ENCODE data around the gene VAMP3. TPM values are rescaled to one million over a fixed set of nuclear protein-coding genes. Genes with fewer than 3 reads are reported as not detected.

The VAMP3 gene
- polyA plus RNA-seq, 1 donor (not counting 4 experiments of a cell fraction or from before 2014, with no cell fraction given) = 219 TPM

DNA sequence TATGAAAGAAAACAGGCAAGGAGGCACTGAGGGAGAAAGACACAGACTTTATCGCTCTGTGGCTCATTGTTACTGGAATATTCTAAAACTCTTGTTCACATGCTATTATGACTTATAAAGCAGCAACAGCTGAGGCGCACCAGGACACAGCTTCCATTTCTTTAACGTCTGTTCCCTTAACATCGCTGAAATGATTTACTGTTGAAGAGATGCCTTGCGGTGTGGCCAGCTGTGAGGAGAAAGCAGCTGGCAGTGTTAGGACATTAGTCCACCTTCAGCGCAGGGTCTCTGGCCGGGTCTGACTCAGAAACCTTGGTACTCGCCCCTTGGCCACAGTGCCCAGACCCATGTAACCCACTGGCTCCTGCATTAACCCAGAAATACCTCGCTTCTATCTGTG is 9.9 kb downstream of the VAMP3 start:
- dilution Hi-C loops (cut with MboI; ENCODE audit: extremely low pct_ligation_motif_present, low sequenced_read_pairs) = no loop called here
- DNase-seq (ENCODE audit: low read depth, low spot score) = no peak

DNA sequence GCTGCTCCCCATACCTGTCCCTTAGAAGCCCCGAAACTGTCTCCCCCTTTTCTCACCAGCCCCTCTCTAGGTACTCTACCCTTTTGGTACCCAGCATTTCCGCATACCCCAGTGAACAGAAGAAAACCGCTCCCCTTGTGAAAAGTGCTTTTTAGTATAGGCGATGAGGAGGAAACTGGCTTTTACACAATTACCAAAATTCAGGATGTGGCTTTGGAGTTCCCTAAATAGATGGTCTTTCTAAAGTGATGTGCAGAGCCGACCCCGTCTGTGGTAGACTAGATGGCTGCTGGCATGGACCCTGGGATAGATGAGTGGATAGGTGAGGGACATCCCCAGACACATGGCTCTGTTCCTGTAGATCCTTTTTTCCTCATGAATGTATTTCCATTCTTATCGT is 10.4 kb downstream of the VAMP3 start:
- TF ChIP-seq EZH2 (IDR thresholded peaks at IDR 0.05; ENCODE audit: low read length) = no peak
- TF ChIP-seq, protein P1, sequence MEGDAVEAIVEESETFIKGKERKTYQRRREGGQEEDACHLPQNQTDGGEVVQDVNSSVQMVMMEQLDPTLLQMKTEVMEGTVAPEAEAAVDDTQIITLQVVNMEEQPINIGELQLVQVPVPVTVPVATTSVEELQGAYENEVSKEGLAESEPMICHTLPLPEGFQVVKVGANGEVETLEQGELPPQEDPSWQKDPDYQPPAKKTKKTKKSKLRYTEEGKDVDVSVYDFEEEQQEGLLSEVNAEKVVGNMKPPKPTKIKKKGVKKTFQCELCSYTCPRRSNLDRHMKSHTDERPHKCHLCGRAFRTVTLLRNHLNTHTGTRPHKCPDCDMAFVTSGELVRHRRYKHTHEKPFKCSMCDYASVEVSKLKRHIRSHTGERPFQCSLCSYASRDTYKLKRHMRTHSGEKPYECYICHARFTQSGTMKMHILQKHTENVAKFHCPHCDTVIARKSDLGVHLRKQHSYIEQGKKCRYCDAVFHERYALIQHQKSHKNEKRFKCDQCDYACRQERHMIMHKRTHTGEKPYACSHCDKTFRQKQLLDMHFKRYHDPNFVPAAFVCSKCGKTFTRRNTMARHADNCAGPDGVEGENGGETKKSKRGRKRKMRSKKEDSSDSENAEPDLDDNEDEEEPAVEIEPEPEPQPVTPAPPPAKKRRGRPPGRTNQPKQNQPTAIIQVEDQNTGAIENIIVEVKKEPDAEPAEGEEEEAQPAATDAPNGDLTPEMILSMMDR (optimal IDR thresholded peaks at IDR 0.05 in 1 of 3, IDR thresholded peaks at IDR 0.05 in 1 of 3, conservative IDR thresholded peaks at IDR 0.05 in 1 of 3; ENCODE audit: extremely low read depth in 1 of 3, insufficient read depth in 2 of 3, low read length in 3 of 3) = no peak
- Histone ChIP-seq H2AFZ (ENCODE audit: control insufficient read depth, low read length) (no peak overlapping the region), H3K9me3 (ENCODE audit: control insufficient read depth, low read depth, low read length) (no peaks in the 10 kb centered on the region), H3K4me1 (ENCODE audit: control insufficient read depth, extremely low read depth, insufficient read depth, low read length) (peaks cover 7% of the 10 kb centered on the region), H3K27ac (ENCODE audit: control insufficient read depth, insufficient read depth, low read length) (no peak overlapping the region), H3K79me2 (ENCODE audit: control insufficient read depth, insufficient read depth, low read length) (peaks cover 2% of the 10 kb centered on the region), H3K4me3 (ENCODE audit: control insufficient read depth in 2 of 3, extremely low read depth in 1 of 3, insufficient read depth in 2 of 3, low read depth in 1 of 3, low read length in 3 of 3) (no peak overlapping the region), H3K9me1 (ENCODE audit: control insufficient read depth, extremely low read depth, insufficient read depth, low read length) (no peaks in the 10 kb centered on the region), H3K36me3 (ENCODE audit: control insufficient read depth in 2 of 2, extremely low read depth in 1 of 2, insufficient read depth in 2 of 2, low read length in 2 of 2) (peaks cover 11 to 21% of the 10 kb centered on the region in 2 experiments), H3K27me3 (ENCODE audit: control insufficient read depth, extremely low read depth, insufficient read depth, low read length) (no peaks in the 10 kb centered on the region), H3K4me2 (ENCODE audit: control insufficient read depth, extremely low read depth, insufficient read depth, low read depth, low read length) (no peak overlapping the region), H4K20me1 (ENCODE audit: control insufficient read depth, extremely low read depth, insufficient read depth, low read length) (no peaks in the 10 kb centered on the region), H3K9ac (ENCODE audit: control insufficient read depth, extremely low read depth, insufficient read depth, low read length) (no peak overlapping the region)
- DNase-seq (ENCODE audit: low read depth, low spot score) (no peak), FAIRE-seq (no peak)
- dilution Hi-C loops (cut with MboI; ENCODE audit: extremely low pct_ligation_motif_present, low sequenced_read_pairs) = no loop called here

More for the DNA sequence above, 9.9 kb downstream of the VAMP3 start:
- Histone ChIP-seq H3K27ac (ENCODE audit: control insufficient read depth, insufficient read depth, low read length) (no peak overlapping the region), H3K9me3 (ENCODE audit: control insufficient read depth, low read depth, low read length) (no peaks in the 10 kb centered on the region), H2AFZ (ENCODE audit: control insufficient read depth, low read length) (no peak overlapping the region), H3K4me3 (ENCODE audit: control insufficient read depth in 2 of 3, extremely low read depth in 1 of 3, insufficient read depth in 2 of 3, low read depth in 1 of 3, low read length in 3 of 3) (no peak overlapping the region), H4K20me1 (ENCODE audit: control insufficient read depth, extremely low read depth, insufficient read depth, low read length) (no peaks in the 10 kb centered on the region), H3K36me3 (ENCODE audit: control insufficient read depth in 2 of 2, extremely low read depth in 1 of 2, insufficient read depth in 2 of 2, low read length in 2 of 2) (peaks cover 13 to 20% of the 10 kb centered on the region in 2 experiments), H3K9ac (ENCODE audit: control insufficient read depth, extremely low read depth, insufficient read depth, low read length) (no peak overlapping the region), H3K9me1 (ENCODE audit: control insufficient read depth, extremely low read depth, insufficient read depth, low read length) (no peaks in the 10 kb centered on the region), H3K79me2 (ENCODE audit: control insufficient read depth, insufficient read depth, low read length) (peaks cover 3% of the 10 kb centered on the region), H3K4me1 (ENCODE audit: control insufficient read depth, extremely low read depth, insufficient read depth, low read length) (peaks cover 7% of the 10 kb centered on the region), H3K27me3 (ENCODE audit: control insufficient read depth, extremely low read depth, insufficient read depth, low read length) (no peaks in the 10 kb centered on the region), H3K4me2 (ENCODE audit: control insufficient read depth, extremely low read depth, insufficient read depth, low read depth, low read length) (no peak overlapping the region)
- no peak for TF ChIP-seq EZH2 (IDR thresholded peaks at IDR 0.05; ENCODE audit: low read length)
- TF ChIP-seq, protein P1 (optimal IDR thresholded peaks at IDR 0.05 in 1 of 3, IDR thresholded peaks at IDR 0.05 in 1 of 3, conservative IDR thresholded peaks at IDR 0.05 in 1 of 3; ENCODE audit: extremely low read depth in 1 of 3, insufficient read depth in 2 of 3, low read length in 3 of 3) = no peak
- no peak for FAIRE-seq
